HEK293 (cell line): ENCODE results near the gene ZNF569.

Experiments
- GLIS1 ChIP-seq: fragments of 450-650 bp; formaldehyde crosslinking; IDR thresholded peaks from 2 replicates; pipeline ENCODE4 v1.5.1; 2016; ENCODE audit warnings: missing biosample characterization, missing genetic modification characterization
- PATZ1 ChIP-seq: fragments of 450-650 bp; formaldehyde crosslinking; IDR thresholded peaks from 2 replicates; pipeline ENCODE4 v1.5.1; 2016; ENCODE audit warnings: missing biosample characterization, missing genetic modification characterization
- RBAK ChIP-seq: fragments of 450-650 bp; formaldehyde crosslinking; IDR thresholded peaks from 2 replicates; pipeline ENCODE4 v1.5.1; 2016; ENCODE audit warnings: missing biosample characterization, missing genetic modification characterization
- REST ChIP-seq: fragments of 450-650 bp; formaldehyde crosslinking; IDR thresholded peaks from 2 replicates; pipeline ENCODE4 v1.5.1; 2016; ENCODE audit warnings: missing biosample characterization, missing genetic modification characterization
- SCRT2 ChIP-seq: fragments of 450-650 bp; formaldehyde crosslinking; IDR thresholded peaks from 2 replicates; pipeline ENCODE4 v1.5.1; 2016; ENCODE audit warnings: missing biosample characterization, missing genetic modification characterization
- ZBTB20 ChIP-seq: fragments of 450-650 bp; formaldehyde crosslinking; IDR thresholded peaks from 2 replicates; pipeline ENCODE4 v1.5.1; 2016; ENCODE audit warnings: missing biosample characterization, missing genetic modification characterization
- ZBTB44 ChIP-seq: fragments of 450-650 bp; IDR thresholded peaks from 2 replicates; pipeline ENCODE4 v1.5.1; 2018; ENCODE audit warnings: missing biosample characterization, mild to moderate bottlenecking, missing genetic modification characterization
- ZBTB49 ChIP-seq: fragments of 450-650 bp; formaldehyde crosslinking; IDR thresholded peaks from 2 replicates; pipeline ENCODE4 v1.5.1; 2016; ENCODE audit warnings: missing biosample characterization, missing genetic modification characterization, low read depth
- ZFHX2 ChIP-seq: fragments of 450-650 bp; formaldehyde crosslinking; conservative IDR thresholded peaks from 2 replicates; pipeline ENCODE4 v1.5.1; 2016; ENCODE audit warnings: missing biosample characterization, missing genetic modification characterization
- ZIC2 ChIP-seq: fragments of 450-650 bp; formaldehyde crosslinking; IDR thresholded peaks from 2 replicates; pipeline ENCODE4 v1.5.1; 2016; ENCODE audit warnings: missing biosample characterization, missing genetic modification characterization
- ZNF112 ChIP-seq: fragments of 450-650 bp; formaldehyde crosslinking; IDR thresholded peaks from 2 replicates; pipeline ENCODE4 v1.5.0; 2017; ENCODE audit warnings: missing biosample characterization, missing genetic modification characterization
- ZNF121 ChIP-seq: fragments of 450-650 bp; formaldehyde crosslinking; IDR thresholded peaks from 2 replicates; pipeline ENCODE4 v1.5.1; 2016; ENCODE audit warnings: missing biosample characterization, missing genetic modification characterization
- ZNF133 ChIP-seq: fragments of 450-650 bp; formaldehyde crosslinking; IDR thresholded peaks from 2 replicates; pipeline ENCODE4 v1.5.1; 2016; ENCODE audit warnings: missing biosample characterization, missing genetic modification characterization
- ZNF155 ChIP-seq: fragments of 450-650 bp; formaldehyde crosslinking; IDR thresholded peaks from 2 replicates; pipeline ENCODE4 v1.5.1; 2016; ENCODE audit warnings: missing biosample characterization, missing genetic modification characterization
- ZNF202 ChIP-seq: fragments of 450-650 bp; formaldehyde crosslinking; IDR thresholded peaks from 2 replicates; pipeline ENCODE4 v1.5.1; 2016; ENCODE audit warnings: missing biosample characterization, missing genetic modification characterization, borderline replicate concordance
- ZNF223 ChIP-seq: fragments of 450-650 bp; formaldehyde crosslinking; IDR thresholded peaks from 2 replicates; pipeline ENCODE4 v1.5.1; 2016; ENCODE audit warnings: missing biosample characterization, missing genetic modification characterization
- ZNF280C ChIP-seq: fragments of 450-650 bp; formaldehyde crosslinking; IDR thresholded peaks from 2 replicates; pipeline ENCODE4 v1.5.1; 2016; ENCODE audit warnings: missing biosample characterization, missing genetic modification characterization
- ZNF354C ChIP-seq: fragments of 450-650 bp; formaldehyde crosslinking; IDR thresholded peaks from 2 replicates; pipeline ENCODE4 v1.5.1; 2016; ENCODE audit warnings: missing biosample characterization, missing genetic modification characterization, low read depth, borderline replicate concordance
- ZNF596 ChIP-seq: fragments of 450-650 bp; IDR thresholded peaks from 2 replicates; pipeline ENCODE4 v1.5.0; 2018; ENCODE audit warnings: missing biosample characterization, mild to moderate bottlenecking, missing genetic modification characterization, moderate library complexity
- ZNF610 ChIP-seq: fragments of 450-650 bp; formaldehyde crosslinking; IDR thresholded peaks from 2 replicates; pipeline ENCODE4 v1.5.1; 2016; ENCODE audit warnings: missing biosample characterization, missing genetic modification characterization, borderline replicate concordance
- ZNF677 ChIP-seq: fragments of 450-650 bp; IDR thresholded peaks from 2 replicates; pipeline ENCODE4 v1.5.0; 2018; ENCODE audit warnings: missing biosample characterization, mild to moderate bottlenecking, missing genetic modification characterization, moderate library complexity
- ZNF692 ChIP-seq: fragments of 450-650 bp; formaldehyde crosslinking; IDR thresholded peaks from 2 replicates; pipeline ENCODE4 v1.5.1; 2016; ENCODE audit warnings: missing biosample characterization, missing genetic modification characterization
- ZNF701 ChIP-seq: fragments of 450-650 bp; formaldehyde crosslinking; IDR thresholded peaks from 2 replicates; pipeline ENCODE4 v1.5.1; 2016; ENCODE audit warnings: missing biosample characterization, missing genetic modification characterization
- ZNF776 ChIP-seq: fragments of 450-650 bp; formaldehyde crosslinking; IDR thresholded peaks from 2 replicates; pipeline ENCODE4 v1.5.0; 2017; ENCODE audit warnings: missing biosample characterization, missing genetic modification characterization, borderline replicate concordance
- ZNF791 ChIP-seq: fragments of 450-650 bp; formaldehyde crosslinking; IDR thresholded peaks from 2 replicates; pipeline ENCODE4 v1.5.1; 2016; ENCODE audit warnings: missing biosample characterization, missing genetic modification characterization
- ZNF837 ChIP-seq: fragments of 450-650 bp; formaldehyde crosslinking; IDR thresholded peaks from 2 replicates; pipeline ENCODE4 v1.5.1; 2016; ENCODE audit warnings: missing biosample characterization, missing genetic modification characterization

ZNF569 gene

GRCh38 chr19:37468961-37469777, 1.9 kb upstream of the ZNF569 start, which contains the start of gene ZNF570 (continued):
- TF ChIP-seq GLIS1 (tag by site-specific recombination) (peak; percentile 33; the same call in 1 of the 2 replicates), ZBTB49 (no peak), REST (tag by site-specific recombination) (peak; percentile 49; the same call in 1 of the 2 replicates), ZNF121 (tag by site-specific recombination) (peak; percentile 78; the same call in 1 of the 2 replicates), ZFHX2 (peak; percentile 89), ZIC2 (tag by site-specific recombination) (no peak), ZNF202 (tag by site-specific recombination) (no peak), ZNF837 (no peak), ZNF610 (tag by site-specific recombination) (peak; percentile 82), ZNF776 (no peak), ZNF223 (tag by site-specific recombination) (peak; percentile 4; the same call in 1 of the 2 replicates), ZNF677 (tag by site-specific recombination) (no peak), SCRT2 (tag by site-specific recombination) (peak; percentile 56; the same call in 1 of the 2 replicates), ZBTB44 (tag by site-specific recombination) (peak; percentile 80), ZNF354C (no peak), ZNF112 (tag by site-specific recombination) (no peak), ZNF155 (tag by site-specific recombination) (no peak; the same call in 1 of the 2 replicates), ZNF701 (no peak), PATZ1 (tag by site-specific recombination) (peak; percentile 83), ZBTB20 (peak; percentile 100), ZNF692 (tag by site-specific recombination) (no peak; the same call in none of the 2 replicates), ZNF280C (tag by site-specific recombination) (no peak), ZNF133 (tag by site-specific recombination) (peak; percentile 39; the same call in 1 of the 2 replicates), ZNF791 (tag by site-specific recombination) (no peak), RBAK (tag by site-specific recombination) (no peak), ZNF596 (no peak)
